ENCODE results near the gene ZCCHC14. TPM values are rescaled to one million over a fixed set of nuclear protein-coding genes. Genes with fewer than 3 reads are reported as not detected.

Gene ZCCHC14
- total RNA-seq, 4 donors from 2014 or later: 23.0 to 70.0 (median 27.6) TPM

DNA sequence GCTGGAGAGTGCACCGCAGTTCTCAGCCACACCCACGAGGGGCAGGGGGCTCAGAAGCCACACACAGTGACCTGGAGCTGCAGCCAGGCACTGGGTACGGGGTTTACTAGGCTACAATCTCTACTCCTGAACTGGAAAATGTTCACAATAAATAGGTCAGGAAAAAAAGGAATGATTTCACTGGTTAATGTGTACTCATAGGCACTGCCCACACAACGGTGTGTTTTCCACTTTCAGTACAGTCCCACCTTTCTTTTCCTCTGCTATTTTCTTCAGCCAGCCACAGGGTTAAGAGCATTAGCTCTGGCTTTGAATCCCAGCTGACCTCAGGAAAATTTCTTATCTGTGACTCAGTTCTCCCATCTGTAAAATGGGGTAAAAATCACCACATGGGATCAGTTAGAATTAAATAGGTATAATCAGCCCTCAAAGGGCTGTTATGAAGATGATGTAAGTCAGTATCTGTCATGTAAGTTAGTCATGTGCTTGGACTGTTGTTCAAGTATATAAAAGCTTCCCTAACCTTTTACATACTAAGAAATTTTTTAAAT, 35.7 kb downstream of the ZCCHC14 start:
- peak overlapping the region; percentile 90 to 99 (median 98) for H3K27ac ChIP-seq
- H3K9me3 ChIP-seq: no peaks in the 10 kb centered on the region
- no peak for TF ChIP-seq CTCF (IDR thresholded peaks at IDR 0.05)
- TF ChIP-seq POLR2A (IDR thresholded peaks at IDR 0.05): no peak
- peaks cover 0 to 1% of the 10 kb centered on the region in 2 donors for H3K36me3 ChIP-seq
- no peak overlapping the region for H3K4me3 ChIP-seq (replicated peaks in 1 of 3)
- no peak for DNase-seq
- WGBS, 2 donors: 69 to 75% methylated on average over 4 of the region's 4 CpGs
- no peaks in the 10 kb centered on the region for H3K27me3 ChIP-seq
- intact Hi-C loops (cut with DNase I): no loop called here
- H3K4me1 ChIP-seq: peaks cover 50 to 58% of the 10 kb centered on the region in 2 donors

DNA sequence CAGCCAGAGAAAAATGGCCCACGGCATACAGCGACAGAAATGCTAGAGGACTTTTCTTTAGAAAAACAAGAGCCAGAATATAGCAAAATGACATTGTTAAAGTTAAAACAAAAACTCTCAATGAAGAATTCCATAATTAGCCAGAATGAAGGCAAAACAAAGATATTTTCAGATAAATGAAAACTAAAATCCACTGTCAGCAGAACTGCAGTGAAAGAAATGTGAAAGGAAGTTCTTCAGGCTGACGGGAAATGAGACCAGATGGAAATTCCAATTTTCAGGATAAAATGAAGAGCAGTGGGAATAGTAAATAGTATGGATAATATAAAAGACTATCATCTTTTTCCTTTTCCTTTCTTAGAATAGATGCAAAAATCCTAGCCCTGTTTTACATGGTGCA, 38.4 kb downstream of the ZCCHC14 start:
- Histone ChIP-seq H3K4me3 (replicated peaks in 1 of 3) (no peak overlapping the region), H3K27me3 (no peaks in the 10 kb centered on the region), H3K4me1 (peaks cover 27 to 39% of the 10 kb centered on the region in 2 donors), H3K27ac (peak overlapping the region in 1 of 3 donors; percentile 39), H3K36me3 (peaks cover 5 to 7% of the 10 kb centered on the region in 2 donors), H3K9me3 (no peaks in the 10 kb centered on the region)
- TF ChIP-seq CTCF (IDR thresholded peaks at IDR 0.05) (no peak), POLR2A (IDR thresholded peaks at IDR 0.05) (no peak)
- no peak for DNase-seq
- WGBS, 2 donors: 89 to 91% methylated on average over 3 of the region's 3 CpGs
- intact Hi-C loops (cut with DNase I): no loop called here

GRCh38 chr16:87453326-87453725, 39.5 kb downstream of the ZCCHC14 start:
- WGBS, 2 donors: 90% methylated on average over 13 to 14 of the region's 14 CpGs
- DNase-seq: no peak
- H3K36me3 ChIP-seq: peaks cover 5 to 7% of the 10 kb centered on the region in 2 donors
- intact Hi-C loops (cut with DNase I): no loop called here
- H3K27ac ChIP-seq: no peak overlapping the region
- H3K4me1 ChIP-seq: peaks cover 17 to 28% of the 10 kb centered on the region in 2 donors
- no peaks in the 10 kb centered on the region for H3K27me3 ChIP-seq
- H3K9me3 ChIP-seq: no peaks in the 10 kb centered on the region
- H3K4me3 ChIP-seq (replicated peaks in 1 of 3): no peak overlapping the region
- TF ChIP-seq POLR2A (IDR thresholded peaks at IDR 0.05) (no peak), CTCF (IDR thresholded peaks at IDR 0.05) (no peak)

DNA sequence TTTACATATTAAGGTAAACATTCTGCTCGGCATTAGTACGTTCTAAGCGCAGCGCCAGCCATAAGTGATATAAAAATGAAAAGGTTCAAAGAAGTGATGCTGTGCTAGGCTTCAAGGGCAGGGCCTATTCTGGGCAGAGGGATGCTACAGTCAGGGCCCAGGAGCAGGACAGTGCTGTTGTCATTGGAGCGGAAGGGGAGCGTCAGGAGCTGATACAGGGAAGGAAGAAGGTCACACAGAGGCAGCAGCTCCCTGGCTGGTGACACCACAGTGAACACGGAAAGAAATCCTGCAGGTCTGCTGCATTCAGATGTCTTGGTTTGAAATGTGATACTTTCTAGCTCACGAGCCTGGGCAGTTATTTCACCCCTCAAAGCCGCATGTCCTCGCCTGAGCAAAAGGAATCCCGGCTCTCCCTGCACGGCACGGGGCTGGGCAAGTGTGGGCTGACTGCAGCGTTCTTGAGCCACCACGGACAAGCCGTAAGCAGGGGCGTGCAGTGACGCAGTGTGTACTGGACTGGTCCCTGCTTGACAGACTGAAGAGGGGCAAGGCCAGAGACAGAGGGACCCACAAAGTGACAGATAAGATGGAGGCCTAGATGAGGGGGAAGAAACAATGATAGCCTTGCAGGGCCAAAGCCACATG, 41.1 kb downstream of the ZCCHC14 start:
- WGBS, 2 donors: 85 to 86% methylated on average over 18 of the region's 18 CpGs
- Histone ChIP-seq H3K36me3 (peaks cover 7 to 9% of the 10 kb centered on the region in 2 donors), H3K4me1 (peaks cover 2 to 12% of the 10 kb centered on the region in 2 donors), H3K9me3 (no peaks in the 10 kb centered on the region), H3K27me3 (no peaks in the 10 kb centered on the region), H3K4me3 (replicated peaks in 1 of 3) (no peak overlapping the region), H3K27ac (peak overlapping the region in 2 of 3 donors; percentile 17 to 24)
- TF ChIP-seq POLR2A (IDR thresholded peaks at IDR 0.05) (no peak), CTCF (IDR thresholded peaks at IDR 0.05) (no peak)
- intact Hi-C loops (cut with DNase I): no loop called here
- no peak for DNase-seq

DNA sequence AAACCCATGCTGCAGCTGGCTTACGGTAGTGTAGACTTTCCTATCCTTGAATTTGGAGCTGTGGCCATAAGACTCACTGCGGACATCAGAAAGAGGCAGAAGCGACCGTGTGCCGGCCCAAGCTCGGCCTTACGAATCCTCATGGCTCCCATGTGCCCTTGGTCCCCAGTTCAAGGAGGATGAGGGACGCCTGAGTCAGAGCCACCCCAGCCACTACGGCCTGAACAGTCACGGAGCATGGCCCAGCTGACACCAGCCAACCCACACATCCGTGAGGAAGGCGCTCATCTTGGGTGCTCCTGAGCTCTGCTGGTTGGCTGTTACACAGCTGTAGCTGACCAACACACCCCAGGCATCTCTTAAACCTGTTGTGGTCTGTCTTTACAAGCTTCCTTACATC, 44.0 kb downstream of the ZCCHC14 start:
- intact Hi-C loops (cut with DNase I): no loop called here
- Histone ChIP-seq H3K9me3 (no peaks in the 10 kb centered on the region), H3K4me1 (peaks cover 0 to 3% of the 10 kb centered on the region in 2 donors), H3K36me3 (peaks cover 9 to 11% of the 10 kb centered on the region in 2 donors), H3K27me3 (no peaks in the 10 kb centered on the region), H3K27ac (no peak overlapping the region), H3K4me3 (replicated peaks in 1 of 3) (no peak overlapping the region)
- 95% methylated on average over 7 to 9 of the region's 12 CpGs for WGBS, 2 donors
- TF ChIP-seq CTCF (IDR thresholded peaks at IDR 0.05): no peak
- no peak for TF ChIP-seq POLR2A (IDR thresholded peaks at IDR 0.05)
- no peak for DNase-seq
